ENCODE measurements around the gene SESN1. TPM values are rescaled to one million over a fixed set of nuclear protein-coding genes. Genes with fewer than 3 reads are reported as not detected.

SESN1 gene
- total RNA-seq, 2 experiments from 2014 or later = 10.8 to 13.8 TPM

DNA sequence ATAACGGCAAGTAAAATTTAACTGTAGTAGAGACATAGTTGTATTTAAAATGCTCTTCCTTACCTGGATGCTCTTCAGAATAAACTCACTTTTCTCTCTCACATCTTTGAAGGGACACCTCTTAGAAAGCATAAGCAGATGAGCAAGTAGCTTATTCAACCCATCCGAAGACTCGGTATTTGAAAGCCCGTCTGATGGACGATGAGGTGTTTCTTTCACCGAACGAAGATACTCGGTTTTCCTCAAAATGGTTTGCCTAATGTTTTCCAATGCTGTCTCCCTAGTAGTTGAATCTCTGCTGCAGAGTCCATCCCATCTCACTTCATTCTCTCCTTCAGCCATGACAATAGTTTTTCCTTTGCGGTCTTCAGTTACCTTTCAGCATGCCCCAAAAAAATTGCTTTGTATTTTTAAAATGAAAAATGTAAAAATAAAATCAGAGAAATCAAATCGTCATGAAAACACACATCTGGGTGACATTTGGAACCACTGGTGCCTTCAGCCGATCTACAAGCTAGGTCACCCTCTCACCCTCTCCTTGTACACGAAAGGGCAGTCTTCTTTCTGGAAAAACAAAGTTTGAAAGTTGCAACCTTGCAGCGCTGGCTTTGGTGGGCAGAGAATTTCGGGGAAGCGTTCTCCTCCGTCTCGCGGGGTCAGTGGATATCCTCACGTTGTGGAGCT, 772 bp downstream of the SESN1 start:
- TF ChIP-seq EZH2phosphoT487 (IDR thresholded peaks at IDR 0.05; ENCODE audit: borderline replicate concordance, low read depth, low read length) = no peak
- TF ChIP-seq, protein P1, sequence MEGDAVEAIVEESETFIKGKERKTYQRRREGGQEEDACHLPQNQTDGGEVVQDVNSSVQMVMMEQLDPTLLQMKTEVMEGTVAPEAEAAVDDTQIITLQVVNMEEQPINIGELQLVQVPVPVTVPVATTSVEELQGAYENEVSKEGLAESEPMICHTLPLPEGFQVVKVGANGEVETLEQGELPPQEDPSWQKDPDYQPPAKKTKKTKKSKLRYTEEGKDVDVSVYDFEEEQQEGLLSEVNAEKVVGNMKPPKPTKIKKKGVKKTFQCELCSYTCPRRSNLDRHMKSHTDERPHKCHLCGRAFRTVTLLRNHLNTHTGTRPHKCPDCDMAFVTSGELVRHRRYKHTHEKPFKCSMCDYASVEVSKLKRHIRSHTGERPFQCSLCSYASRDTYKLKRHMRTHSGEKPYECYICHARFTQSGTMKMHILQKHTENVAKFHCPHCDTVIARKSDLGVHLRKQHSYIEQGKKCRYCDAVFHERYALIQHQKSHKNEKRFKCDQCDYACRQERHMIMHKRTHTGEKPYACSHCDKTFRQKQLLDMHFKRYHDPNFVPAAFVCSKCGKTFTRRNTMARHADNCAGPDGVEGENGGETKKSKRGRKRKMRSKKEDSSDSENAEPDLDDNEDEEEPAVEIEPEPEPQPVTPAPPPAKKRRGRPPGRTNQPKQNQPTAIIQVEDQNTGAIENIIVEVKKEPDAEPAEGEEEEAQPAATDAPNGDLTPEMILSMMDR (conservative IDR thresholded peaks at IDR 0.05; ENCODE audit: low read length) = no peak
- Histone ChIP-seq H3K4me1 (ENCODE audit: insufficient read depth, low read length, poor library complexity, severe bottlenecking) (peaks cover 38% of the 10 kb centered on the region), H2AFZ (ENCODE audit: low read length) (peak overlapping the region; percentile 22; the same call in 1 of the 2 replicates), H3K9me2 (ENCODE audit: insufficient read depth, low read length) (no peaks in the 10 kb centered on the region), H3K4me2 (ENCODE audit: low read length) (peak overlapping the region; percentile 93), H3K9me3 (ENCODE audit: low read length) (no peaks in the 10 kb centered on the region), H3K4me3 (ENCODE audit: low read depth, low read length, poor library complexity, severe bottlenecking) (peak overlapping the region; percentile 92), H4K20me1 (ENCODE audit: insufficient read depth, low read length) (peaks cover 15% of the 10 kb centered on the region; the same call in 1 of the 2 replicates), H3K27ac (ENCODE audit: low read depth, low read length, poor library complexity, severe bottlenecking) (peak overlapping the region; percentile 87), H3K36me3 (ENCODE audit: insufficient read depth, low read length) (no peaks in the 10 kb centered on the region), H3K79me2 (ENCODE audit: insufficient read depth, low read depth, low read length) (peaks cover 69% of the 10 kb centered on the region)
- TSS peak; percentile 58 for BruUV-seq (replicated peaks)
- intact Hi-C loops (cut with micrococcal nuclease; ENCODE audit: unreplicated experiment) = loop anchor here (2.0 to 10.0 kb wide), 3 partner anchors 289 to 1137 kb away; partner anchors contain the start of genes CD164, MICAL1 and SEC63
- ChIA-PET POLR2A (interaction anchor here (0.7 to 5.8 kb wide), 9 partner anchors 9 to 347 kb away, joined by 3 to 54 read pairs (median 3); partner anchors contain the start of genes ARMC2, PPIL6 and SMPD2), CTCF (ENCODE audit: unreplicated experiment) (interaction anchor here (0.6 to 0.7 kb wide), 3 partner anchors 9 to 255 kb away, joined by 3 read pairs; no protein-coding TSS in a partner anchor)
- DNase-seq (ENCODE audit: low spot score) = no peak

- ChIA-PET POLR2A (interaction anchor here (5.8 kb wide), 1 partner anchor 11 kb away, joined by 54 read pairs; no protein-coding TSS in a partner anchor), CTCF (ENCODE audit: unreplicated experiment) (no interaction called here)
- H2AFZ ChIP-seq (ENCODE audit: low read length) = no peak overlapping the region; the same call in 1 of the 2 replicates
Measured at GRCh38 chr6:109092074-109092473, 2.6 kb downstream of the SESN1 start.

More at GRCh38 chr6:109092074-109092473, 2.6 kb downstream of the SESN1 start:
- peaks cover 15% of the 10 kb centered on the region; the same call in 1 of the 2 replicates for H4K20me1 ChIP-seq (ENCODE audit: insufficient read depth, low read length)
- H3K4me3 ChIP-seq (ENCODE audit: low read depth, low read length, poor library complexity, severe bottlenecking) = peak overlapping the region; percentile 92
- H3K9me3 ChIP-seq (ENCODE audit: low read length) = no peaks in the 10 kb centered on the region
- no peaks in the 10 kb centered on the region for H3K9me2 ChIP-seq (ENCODE audit: insufficient read depth, low read length)
- DNase-seq (ENCODE audit: low spot score) = no peak
- intact Hi-C loops (cut with micrococcal nuclease; ENCODE audit: unreplicated experiment) = loop anchor here (5.0 to 10.0 kb wide), 2 partner anchors 363 to 1135 kb away; partner anchors contain the start of genes MICAL1 and SEC63
- H3K27ac ChIP-seq (ENCODE audit: low read depth, low read length, poor library complexity, severe bottlenecking) = no peak overlapping the region
- H3K79me2 ChIP-seq (ENCODE audit: insufficient read depth, low read depth, low read length) = peaks cover 85% of the 10 kb centered on the region
- peak overlapping the region; percentile 93 for H3K4me2 ChIP-seq (ENCODE audit: low read length)
- H3K4me1 ChIP-seq (ENCODE audit: insufficient read depth, low read length, poor library complexity, severe bottlenecking) = peaks cover 56% of the 10 kb centered on the region
- BruUV-seq (replicated peaks) = no TSS peak
- TF ChIP-seq, protein P1 (conservative IDR thresholded peaks at IDR 0.05; ENCODE audit: low read length) = no peak
- TF ChIP-seq EZH2phosphoT487 (IDR thresholded peaks at IDR 0.05; ENCODE audit: borderline replicate concordance, low read depth, low read length) = no peak
- H3K36me3 ChIP-seq (ENCODE audit: insufficient read depth, low read length) = no peaks in the 10 kb centered on the region

Measured in OCI-LY7 (cell line).